HepG2 (cell line): ENCODE measurements around the gene ANKRD29. TPM values are rescaled to one million over a fixed set of nuclear protein-coding genes. Genes with fewer than 3 reads are reported as not detected.

Source experiments
- ATF1 ChIP-seq: IDR thresholded peaks from 2 replicates; pipeline ENCODE4 v1.6.1; 2016; ENCODE audit warnings: mild to moderate bottlenecking, control low read depth
- CAMTA2 ChIP-seq: sonication (generic); formaldehyde crosslinking; IDR thresholded peaks from 2 replicates; pipeline ENCODE4 v1.4.0; 2020; ENCODE audit warnings: mild to moderate bottlenecking, missing genetic modification reagents, borderline replicate concordance
- CREB1 ChIP-seq, 2 experiments: fragments of 450-650 bp in 1 of 2; IDR thresholded peaks; 2 replicates each; pipeline ENCODE4 v1.6.1; 2016 to 2017; ENCODE audit warnings: control low read depth in 1 of 2, mild to moderate bottlenecking in 1 of 2, missing compliant biosample characterization in 1 of 2, missing genetic modification characterization in 1 of 2
- DMAP1 ChIP-seq: IDR thresholded peaks from 2 replicates; pipeline ENCODE4 v1.6.1; 2016
- ELF3 ChIP-seq: IDR thresholded peaks from 2 replicates; pipeline ENCODE4 v1.6.1; 2016; ENCODE audit warnings: missing genetic modification reagents, missing compliant biosample characterization
- FOXO1 ChIP-seq: sonication (generic); formaldehyde crosslinking; IDR thresholded peaks from 2 replicates; pipeline ENCODE4 v1.4.0; 2020; ENCODE audit warnings: missing genetic modification reagents
- HOXD1 ChIP-seq: sonication (generic); formaldehyde crosslinking; IDR thresholded peaks from 2 replicates; pipeline ENCODE4 v1.5.0; 2020; ENCODE audit warnings: missing genetic modification reagents
- IRX3 ChIP-seq: sonication (generic); formaldehyde crosslinking; IDR thresholded peaks from 2 replicates; pipeline ENCODE4 v1.8.1; 2023; ENCODE audit warnings: mild to moderate bottlenecking, low read depth, missing genetic modification reagents, borderline replicate concordance
- MLLT10 ChIP-seq: sonication (generic); formaldehyde crosslinking; IDR thresholded peaks from 2 replicates; pipeline ENCODE4 v1.4.0; 2020; ENCODE audit warnings: missing genetic modification reagents
- NR0B2 ChIP-seq: sonication (generic); formaldehyde crosslinking; IDR thresholded peaks from 2 replicates; pipeline ENCODE4 v1.4.0; 2020; ENCODE audit warnings: mild to moderate bottlenecking, missing genetic modification reagents
- PHF21A ChIP-seq: sonication (generic); formaldehyde crosslinking; IDR thresholded peaks from 2 replicates; pipeline ENCODE4 v1.5.0; 2020; ENCODE audit warnings: mild to moderate bottlenecking, missing genetic modification reagents
- RBM39 ChIP-seq: fragments of 200-400 bp; formaldehyde crosslinking; IDR thresholded peaks from one replicate; pipeline ENCODE4 v1.6.1; 2018; ENCODE audit warnings: antibody characterized with exemption, mild to moderate bottlenecking, low read depth, low read length; ENCODE audit not compliant: poor library complexity, severe bottlenecking
- RXRA ChIP-seq: sonication (generic); formaldehyde crosslinking; IDR thresholded peaks from 2 replicates; pipeline ENCODE4 v1.5.1; 2020; ENCODE audit warnings: missing genetic modification reagents
- SMAD9 ChIP-seq: sonication (generic); formaldehyde crosslinking; IDR thresholded peaks from 2 replicates; pipeline ENCODE4 v1.5.1; 2020; ENCODE audit warnings: mild to moderate bottlenecking, missing genetic modification reagents
- SP4 ChIP-seq: sonication (generic); formaldehyde crosslinking; IDR thresholded peaks from 2 replicates; pipeline ENCODE4 v1.8.1; 2023; ENCODE audit warnings: mild to moderate bottlenecking, missing genetic modification reagents
- STAT5B ChIP-seq: sonication (generic); formaldehyde crosslinking; IDR thresholded peaks from 2 replicates; pipeline ENCODE4 v1.4.0; 2020; ENCODE audit warnings: missing genetic modification reagents
- SUZ12 ChIP-seq: fragments of 150-350 bp; IDR thresholded peaks from 2 replicates; pipeline ENCODE4 v1.6.1; 2014; ENCODE audit warnings: low read depth, low read length
- TARDBP ChIP-seq: sonication (generic); formaldehyde crosslinking; IDR thresholded peaks from 2 replicates; pipeline ENCODE4 v1.8.0; 2022; ENCODE audit warnings: mild to moderate bottlenecking, missing genetic modification reagents
- TGIF2 ChIP-seq: IDR thresholded peaks from 2 replicates; pipeline ENCODE4 v1.6.1; 2016; ENCODE audit warnings: control low read depth, missing compliant biosample characterization
- XRCC5 ChIP-seq: fragments of 200-400 bp; formaldehyde crosslinking; optimal IDR thresholded peaks from 2 replicates; pipeline ENCODE3; 2017; ENCODE audit warnings: mild to moderate bottlenecking, low read length
- ZFP37 ChIP-seq: sonication (generic); formaldehyde crosslinking; IDR thresholded peaks from 2 replicates; pipeline ENCODE4 v1.4.0; 2020; ENCODE audit warnings: missing genetic modification reagents, borderline replicate concordance
- ZFP91 ChIP-seq: sonication (generic); formaldehyde crosslinking; IDR thresholded peaks from 2 replicates; pipeline ENCODE4 v1.9.0; 2022; ENCODE audit warnings: missing genetic modification reagents, mild to moderate bottlenecking, borderline replicate concordance
- ZKSCAN1 ChIP-seq: fragments of 150-350 bp; IDR thresholded peaks from 2 replicates; pipeline ENCODE4 v1.6.1; 2014; ENCODE audit warnings: low read length
- ZMAT3 ChIP-seq: sonication (generic); formaldehyde crosslinking; conservative IDR thresholded peaks from 2 replicates; pipeline ENCODE4 v1.7.0; 2021; ENCODE audit warnings: missing genetic modification reagents
- ZNF24 ChIP-seq: fragments of 450-650 bp; IDR thresholded peaks from 2 replicates; pipeline ENCODE4 v1.6.1; 2017; ENCODE audit warnings: antibody characterized with exemption, mild to moderate bottlenecking
- ZNF3 ChIP-seq: IDR thresholded peaks from 2 replicates; pipeline ENCODE4 v1.7.0; 2017; ENCODE audit warnings: inconsistent platforms
- ZNF552 ChIP-seq: sonication (generic); formaldehyde crosslinking; IDR thresholded peaks from 2 replicates; pipeline ENCODE4 v1.9.0; 2022; ENCODE audit warnings: missing genetic modification reagents, mild to moderate bottlenecking, borderline replicate concordance
- ZNF747 ChIP-seq: sonication (generic); formaldehyde crosslinking; IDR thresholded peaks from 2 replicates; pipeline ENCODE4 v1.8.1; 2023; ENCODE audit warnings: missing genetic modification reagents, mild to moderate bottlenecking, borderline replicate concordance
- ZNF879 ChIP-seq: sonication (generic); formaldehyde crosslinking; IDR thresholded peaks from 2 replicates; pipeline ENCODE4 v1.8.1; 2023; ENCODE audit warnings: missing genetic modification reagents
- ZUFSP ChIP-seq: sonication (generic); formaldehyde crosslinking; IDR thresholded peaks from 2 replicates; pipeline ENCODE4 v1.9.0; 2021; ENCODE audit warnings: missing genetic modification reagents, mild to moderate bottlenecking, borderline replicate concordance
- polyA plus RNA-seq, 8 experiments: library from polyadenylated mRNA; depleted of rRNA in 3 of 8; stranded (reverse) in 7 of 8; unstranded in 1 of 8; fragments of >200 nt; fragmentation: Illumina TruSeq in 4 of 8; extraction: Trizol in 4 of 8; gene quantifications; 2 replicates each; pipeline versions ENCODE4 v1.2.1 to v1.2.3, GENCODE V29; 2011 to 2016; ENCODE audit warnings: low read depth in 4 of 8, missing spikeins in 1 of 8, mixed read lengths in 1 of 8; ENCODE audit not compliant: insufficient read depth in 1 of 8
- total RNA-seq, 5 experiments: library from RNA; depleted of rRNA; stranded (reverse); fragments of >200 nt; fragmentation: Illumina TruSeq; extraction: Trizol; gene quantifications; 2 replicates each; pipeline ENCODE4 v1.2.3, GENCODE V29; 2016; ENCODE audit warnings: low read depth in 1 of 5

Gene ANKRD29
- total and polyA plus RNA-seq, 2 of the 13 experiments (the other 11 are each of a cell fraction or from before 2014, with no cell fraction given) = not detected

- TF ChIP-seq ZNF552 (CRISPR knock-in tag) (no peak), TARDBP (CRISPR knock-in tag) (0 out of 2 replicates have a peak, but pooled peaks have one; percentile 39), HOXD1 (no peak), RBM39 (no peak), ZMAT3 (no peak), ELF3 (peak; percentile 53; the same call in 1 of the 2 replicates), ZFP91 (no peak), MLLT10 (CRISPR knock-in tag) (no peak), NR0B2 (CRISPR knock-in tag) (no peak), XRCC5 (no peak), ZNF24 (no peak), CAMTA2 (CRISPR knock-in tag) (no peak), CREB1 (IDR thresholded peaks at IDR 0.05) (no peak), CREB1 (CRISPR knock-in tag; IDR thresholded peaks at IDR 0.05) (0 out of 2 replicates have a peak, but pooled peaks have one; percentile 22), ZNF879 (CRISPR knock-in tag) (no peak), ATF1 (CRISPR knock-in tag) (no peak), ZNF747 (no peak), SP4 (CRISPR knock-in tag) (no peak), ZKSCAN1 (no peak), SUZ12 (no peak), RXRA (CRISPR knock-in tag) (no peak; the same call in 1 of the 2 replicates), SMAD9 (CRISPR knock-in tag) (no peak), FOXO1 (CRISPR knock-in tag) (peak; percentile 64; the same call in 1 of the 2 replicates), DMAP1 (CRISPR knock-in tag) (no peak), IRX3 (CRISPR knock-in tag) (no peak), ZNF3 (CRISPR knock-in tag) (no peak), ZFP37 (CRISPR knock-in tag) (no peak), STAT5B (CRISPR knock-in tag) (no peak), PHF21A (CRISPR knock-in tag) (peak; percentile 22; the same call in 1 of the 2 replicates), TGIF2 (CRISPR knock-in tag) (no peak), ZUFSP (CRISPR knock-in tag) (no peak)
Observed at GRCh38 chr18:23569299-23570063, 93.2 kb downstream of the ANKRD29 start (continued).
